ENCODE data around the gene PALLD. TPM values are rescaled to one million over a fixed set of nuclear protein-coding genes. Genes with fewer than 3 reads are reported as not detected.

The PALLD gene
- total RNA-seq, 1 experiment from 2014 or later: 166 TPM

GRCh38 chr4:168667921-168668320 is 171.1 kb downstream of the PALLD start:
- H3K9ac ChIP-seq (ENCODE audit: low read length): no peak overlapping the region
- ChIA-PET POLR2A (no interaction called here), RAD21 (ENCODE audit: low non-redundant PET in 1 of 2, low total read pairs in 2 of 2, uncharacterized antibody in 2 of 2, unreplicated experiment in 2 of 2) (no interaction called here), CTCF (no interaction called here)
- H4K20me1 ChIP-seq (ENCODE audit: insufficient read depth): no peaks in the 10 kb centered on the region
- H3K27me3 ChIP-seq (ENCODE audit: insufficient read depth, low read length): no peaks in the 10 kb centered on the region
- H2AFZ ChIP-seq (ENCODE audit: low read depth, low read length, poor library complexity, severe bottlenecking): no peak overlapping the region
- no TSS peak for BruUV-seq (replicated peaks)
- H3K36me3 ChIP-seq (ENCODE audit: control insufficient read depth in 1 of 2, insufficient read depth in 2 of 2, low read length in 2 of 2): no peaks in the 10 kb centered on the region
- no peak for TF ChIP-seq POLR2A (IDR thresholded peaks at IDR 0.05; ENCODE audit: borderline replicate concordance, extremely low read depth, insufficient read depth, insufficient read length)
- TF ChIP-seq, protein P1, sequence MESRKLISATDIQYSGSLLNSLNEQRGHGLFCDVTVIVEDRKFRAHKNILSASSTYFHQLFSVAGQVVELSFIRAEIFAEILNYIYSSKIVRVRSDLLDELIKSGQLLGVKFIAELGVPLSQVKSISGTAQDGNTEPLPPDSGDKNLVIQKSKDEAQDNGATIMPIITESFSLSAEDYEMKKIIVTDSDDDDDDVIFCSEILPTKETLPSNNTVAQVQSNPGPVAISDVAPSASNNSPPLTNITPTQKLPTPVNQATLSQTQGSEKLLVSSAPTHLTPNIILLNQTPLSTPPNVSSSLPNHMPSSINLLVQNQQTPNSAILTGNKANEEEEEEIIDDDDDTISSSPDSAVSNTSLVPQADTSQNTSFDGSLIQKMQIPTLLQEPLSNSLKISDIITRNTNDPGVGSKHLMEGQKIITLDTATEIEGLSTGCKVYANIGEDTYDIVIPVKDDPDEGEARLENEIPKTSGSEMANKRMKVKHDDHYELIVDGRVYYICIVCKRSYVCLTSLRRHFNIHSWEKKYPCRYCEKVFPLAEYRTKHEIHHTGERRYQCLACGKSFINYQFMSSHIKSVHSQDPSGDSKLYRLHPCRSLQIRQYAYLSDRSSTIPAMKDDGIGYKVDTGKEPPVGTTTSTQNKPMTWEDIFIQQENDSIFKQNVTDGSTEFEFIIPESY (IDR thresholded peaks at IDR 0.05; ENCODE audit: extremely low read depth, insufficient replicate concordance, low read length): no peak
- no peak for TF ChIP-seq POLR2AphosphoS5 (IDR thresholded peaks at IDR 0.05; ENCODE audit: low read depth, low read length)
- TF ChIP-seq EGR1 (IDR thresholded peaks at IDR 0.05; ENCODE audit: low read depth): no peak
- no peak overlapping the region for H3K4me2 ChIP-seq (ENCODE audit: low read length)
- intact Hi-C loops (cut with micrococcal nuclease): no loop called here
- H3K4me1 ChIP-seq (ENCODE audit: control insufficient read depth in 1 of 2, insufficient read depth in 2 of 2, low read length in 2 of 2): peaks cover 20 to 42% of the 10 kb centered on the region in 2 experiments
- no peak overlapping the region for H3K4me3 ChIP-seq (replicated peaks in 1 of 2; ENCODE audit: low read depth in 1 of 2, low read length in 2 of 2)
- DNase-seq (ENCODE audit: low read depth, low spot score) (no peak), ATAC-seq (no peak)
- no peaks in the 10 kb centered on the region for H3K9me2 ChIP-seq (ENCODE audit: insufficient read depth)
- H3K9me3 ChIP-seq (ENCODE audit: control insufficient read depth in 1 of 2, insufficient read depth in 1 of 2, low read depth in 1 of 2, low read length in 2 of 2): no peaks in the 10 kb centered on the region
- H3K27ac ChIP-seq (ENCODE audit: low read depth, low read length): no peak overlapping the region
- H3K79me2 ChIP-seq (ENCODE audit: insufficient read depth, low read length): peaks cover 6% of the 10 kb centered on the region; the same call in 1 of the 2 replicates

DNA sequence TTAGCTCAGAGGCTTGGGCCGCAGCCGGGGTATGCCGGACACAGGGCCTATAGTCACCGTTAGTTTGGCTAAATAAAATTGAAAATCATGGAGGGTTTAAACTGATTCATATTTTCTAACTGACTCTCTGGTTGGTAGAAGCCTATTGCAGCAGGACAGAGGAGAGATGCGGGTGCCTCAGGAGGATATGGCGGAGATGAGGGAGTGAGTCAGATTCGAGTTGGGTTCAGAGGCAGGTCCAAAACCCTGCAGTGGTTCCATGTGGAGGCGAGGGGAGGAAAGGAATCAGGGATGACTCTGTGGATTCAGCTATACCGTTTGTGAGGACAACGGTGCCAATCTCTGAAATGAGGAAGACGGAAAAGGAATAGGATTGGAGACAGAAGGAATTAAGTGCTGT is 176.6 kb downstream of the PALLD start:
- no peak for DNase-seq (ENCODE audit: low read depth, low spot score)
- ChIA-PET POLR2A (no interaction called here), CTCF (no interaction called here), RAD21 (ENCODE audit: low non-redundant PET in 1 of 2, low total read pairs in 2 of 2, uncharacterized antibody in 2 of 2, unreplicated experiment in 2 of 2) (no interaction called here)
- Histone ChIP-seq H3K9me2 (ENCODE audit: insufficient read depth) (no peaks in the 10 kb centered on the region), H3K4me2 (ENCODE audit: low read length) (no peak overlapping the region), H3K79me2 (ENCODE audit: insufficient read depth, low read length) (no peaks in the 10 kb centered on the region), H3K9me3 (ENCODE audit: control insufficient read depth in 1 of 2, insufficient read depth in 1 of 2, low read depth in 1 of 2, low read length in 2 of 2) (no peaks in the 10 kb centered on the region), H2AFZ (ENCODE audit: low read depth, low read length, poor library complexity, severe bottlenecking) (no peak overlapping the region), H3K27ac (ENCODE audit: low read depth, low read length) (no peak overlapping the region), H3K9ac (ENCODE audit: low read length) (no peak overlapping the region), H3K4me3 (replicated peaks in 1 of 2; ENCODE audit: low read depth in 1 of 2, low read length in 2 of 2) (no peak overlapping the region), H3K4me1 (ENCODE audit: control insufficient read depth in 1 of 2, insufficient read depth in 2 of 2, low read length in 2 of 2) (no peaks in the 10 kb centered on the region), H4K20me1 (ENCODE audit: insufficient read depth) (no peaks in the 10 kb centered on the region), H3K27me3 (ENCODE audit: insufficient read depth, low read length) (no peaks in the 10 kb centered on the region), H3K36me3 (ENCODE audit: control insufficient read depth in 1 of 2, insufficient read depth in 2 of 2, low read length in 2 of 2) (no peaks in the 10 kb centered on the region)
- BruUV-seq (replicated peaks): no TSS peak
- intact Hi-C loops (cut with micrococcal nuclease): no loop called here
- ATAC-seq: no peak
- TF ChIP-seq CEBPB (IDR thresholded peaks at IDR 0.05; ENCODE audit: low read depth) (no peak), EZH2 (IDR thresholded peaks at IDR 0.05) (no peak), EGR1 (IDR thresholded peaks at IDR 0.05; ENCODE audit: low read depth) (no peak), ZFX (IDR thresholded peaks at IDR 0.05) (no peak), EZH2phosphoT487 (IDR thresholded peaks at IDR 0.05; ENCODE audit: borderline replicate concordance) (no peak), FOSL1 (IDR thresholded peaks at IDR 0.05; ENCODE audit: low read depth) (no peak), CBX3 (IDR thresholded peaks at IDR 0.05; ENCODE audit: low read depth) (no peak), CTCF (IDR thresholded peaks at IDR 0.05 in 2 of 3, conservative IDR thresholded peaks at IDR 0.05 in 1 of 3; ENCODE audit: borderline replicate concordance in 1 of 3, insufficient read depth in 1 of 3, low read depth in 2 of 3, low read length in 2 of 3) (no peak)
- TF ChIP-seq, protein P2, sequence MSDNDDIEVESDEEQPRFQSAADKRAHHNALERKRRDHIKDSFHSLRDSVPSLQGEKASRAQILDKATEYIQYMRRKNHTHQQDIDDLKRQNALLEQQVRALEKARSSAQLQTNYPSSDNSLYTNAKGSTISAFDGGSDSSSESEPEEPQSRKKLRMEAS (IDR thresholded peaks at IDR 0.05): no peak
- TF ChIP-seq, protein P3, sequence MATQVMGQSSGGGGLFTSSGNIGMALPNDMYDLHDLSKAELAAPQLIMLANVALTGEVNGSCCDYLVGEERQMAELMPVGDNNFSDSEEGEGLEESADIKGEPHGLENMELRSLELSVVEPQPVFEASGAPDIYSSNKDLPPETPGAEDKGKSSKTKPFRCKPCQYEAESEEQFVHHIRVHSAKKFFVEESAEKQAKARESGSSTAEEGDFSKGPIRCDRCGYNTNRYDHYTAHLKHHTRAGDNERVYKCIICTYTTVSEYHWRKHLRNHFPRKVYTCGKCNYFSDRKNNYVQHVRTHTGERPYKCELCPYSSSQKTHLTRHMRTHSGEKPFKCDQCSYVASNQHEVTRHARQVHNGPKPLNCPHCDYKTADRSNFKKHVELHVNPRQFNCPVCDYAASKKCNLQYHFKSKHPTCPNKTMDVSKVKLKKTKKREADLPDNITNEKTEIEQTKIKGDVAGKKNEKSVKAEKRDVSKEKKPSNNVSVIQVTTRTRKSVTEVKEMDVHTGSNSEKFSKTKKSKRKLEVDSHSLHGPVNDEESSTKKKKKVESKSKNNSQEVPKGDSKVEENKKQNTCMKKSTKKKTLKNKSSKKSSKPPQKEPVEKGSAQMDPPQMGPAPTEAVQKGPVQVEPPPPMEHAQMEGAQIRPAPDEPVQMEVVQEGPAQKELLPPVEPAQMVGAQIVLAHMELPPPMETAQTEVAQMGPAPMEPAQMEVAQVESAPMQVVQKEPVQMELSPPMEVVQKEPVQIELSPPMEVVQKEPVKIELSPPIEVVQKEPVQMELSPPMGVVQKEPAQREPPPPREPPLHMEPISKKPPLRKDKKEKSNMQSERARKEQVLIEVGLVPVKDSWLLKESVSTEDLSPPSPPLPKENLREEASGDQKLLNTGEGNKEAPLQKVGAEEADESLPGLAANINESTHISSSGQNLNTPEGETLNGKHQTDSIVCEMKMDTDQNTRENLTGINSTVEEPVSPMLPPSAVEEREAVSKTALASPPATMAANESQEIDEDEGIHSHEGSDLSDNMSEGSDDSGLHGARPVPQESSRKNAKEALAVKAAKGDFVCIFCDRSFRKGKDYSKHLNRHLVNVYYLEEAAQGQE (IDR thresholded peaks at IDR 0.05; ENCODE audit: low read depth): no peak
